ENCODE results near the gene TRIM47.

Gene TRIM47

DNA sequence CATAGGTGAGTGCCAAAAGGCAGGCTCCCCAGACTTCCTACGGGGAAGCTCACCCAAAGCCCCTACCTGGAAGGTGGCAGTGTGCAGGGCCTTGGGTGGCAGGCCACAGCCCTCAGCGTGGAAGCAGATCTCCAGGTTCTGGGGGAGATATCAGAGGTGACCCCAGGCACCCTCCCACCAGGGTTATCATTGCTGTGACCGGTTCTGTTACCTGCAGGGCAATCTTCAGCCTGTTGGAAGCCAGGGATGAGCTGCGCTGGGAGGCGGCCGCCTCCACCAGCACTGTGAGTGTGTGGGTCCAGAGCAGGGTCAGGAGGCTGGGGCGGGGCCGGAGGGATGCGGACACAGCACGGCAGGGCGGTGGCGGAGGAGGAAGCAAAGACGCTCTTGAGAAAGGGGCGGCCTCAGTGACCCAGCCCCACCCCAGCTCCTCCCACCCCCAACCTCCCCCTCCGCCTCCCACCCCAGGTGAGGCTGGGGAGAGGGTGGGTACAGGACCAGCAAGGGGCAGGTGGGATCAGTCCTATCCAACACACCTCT is 47.3 kb downstream of the TRIM47 start:
- Histone ChIP-seq H3K9ac (ENCODE audit: low read length) (no peak overlapping the region), H2AK5ac (ENCODE audit: low read length, severe bottlenecking) (no peak overlapping the region), H3K14ac (ENCODE audit: low read length in 2 of 2) (no peak overlapping the region), H2BK120ac (ENCODE audit: low read depth, low read length) (no peak overlapping the region), H4K8ac (ENCODE audit: low read length) (peak overlapping the region; percentile 27), H3K4ac (ENCODE audit: low read depth in 1 of 2, low read length in 2 of 2) (no peak overlapping the region), H3K4me3 (ENCODE audit: insufficient read depth in 1 of 2, low read depth in 1 of 2, low read length in 2 of 2) (no peak overlapping the region), H3K9me3 (ENCODE audit: control insufficient read depth, low read length) (no peaks in the 10 kb centered on the region), H3K36me3 (ENCODE audit: control insufficient read depth in 1 of 2, insufficient read depth in 2 of 2, low read depth in 1 of 2, low read length in 2 of 2) (peaks cover 0 to 30% of the 10 kb centered on the region in 2 experiments), H2BK12ac (ENCODE audit: low read length in 2 of 2) (no peak overlapping the region), H3K79me1 (replicated peaks; ENCODE audit: low read length, poor library complexity, severe bottlenecking) (no peaks in the 10 kb centered on the region), H3K4me1 (ENCODE audit: control insufficient read depth, insufficient read depth, low read depth, low read length) (peaks cover 29% of the 10 kb centered on the region), H3K18ac (ENCODE audit: low read depth in 1 of 2, low read length in 2 of 2) (no peak overlapping the region), H3K4me2 (ENCODE audit: low read length, poor library complexity, severe bottlenecking) (no peak overlapping the region), H3K27ac (ENCODE audit: low read length, poor library complexity, severe bottlenecking) (no peak overlapping the region), H3K23ac (ENCODE audit: low read length in 2 of 2) (no peak overlapping the region), H2BK15ac (ENCODE audit: low read depth, poor library complexity, severe bottlenecking) (no peak overlapping the region), H2BK5ac (ENCODE audit: low read depth, low read length, poor library complexity, severe bottlenecking) (no peak overlapping the region), H4K91ac (ENCODE audit: low read length) (no peak overlapping the region), H2AFZ (ENCODE audit: low read depth, low read length) (no peak overlapping the region), H3K27me3 (ENCODE audit: control insufficient read depth in 1 of 2, insufficient read depth in 1 of 2, low read length in 2 of 2) (no peaks in the 10 kb centered on the region)
- WGBS, result 93% methylated on average over 6 of the region's 15 CpGs
- DNase-seq, result no peak

DNA sequence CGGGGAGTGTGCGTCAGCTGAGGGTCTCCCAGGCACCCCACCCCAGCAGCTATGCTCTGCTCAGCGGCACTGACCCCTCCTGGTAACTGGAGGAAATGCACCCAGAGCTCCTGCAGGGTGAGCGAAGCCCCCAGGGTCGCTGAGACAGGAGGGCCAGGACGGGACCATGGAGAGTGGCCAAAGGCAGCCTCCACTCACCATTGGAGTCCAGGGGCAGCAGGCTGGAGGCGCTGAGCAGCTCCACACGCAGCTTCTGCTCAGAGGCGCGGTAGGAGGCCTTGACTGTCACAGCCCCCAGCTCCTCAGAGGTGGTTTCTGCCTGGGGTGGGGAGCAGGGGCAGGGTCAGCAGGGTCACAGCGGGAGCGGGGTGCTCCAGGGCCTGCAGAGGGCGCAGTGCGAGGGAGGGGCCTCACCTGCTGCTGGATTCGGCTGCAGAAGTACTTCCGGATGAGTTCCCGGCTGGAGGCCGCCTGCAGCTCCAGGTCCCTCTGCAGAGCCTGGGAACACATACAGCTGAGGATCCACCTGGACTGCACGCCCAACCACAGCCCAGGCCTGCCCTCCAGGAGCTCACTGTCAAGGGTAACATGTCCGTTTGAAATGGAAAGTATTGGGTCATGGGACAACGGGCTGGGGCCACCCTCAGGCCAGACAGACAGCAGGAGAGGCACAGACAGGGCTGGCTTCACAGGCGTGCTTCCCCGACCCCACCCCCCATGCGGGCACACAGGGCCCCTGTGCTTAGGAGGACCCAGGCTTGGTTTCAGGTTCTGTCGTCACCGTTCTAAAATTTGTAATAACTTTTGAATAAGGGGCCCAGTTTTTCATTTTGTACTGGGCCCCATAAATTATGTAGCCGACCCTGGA is 48.0 kb downstream of the TRIM47 start:
- no peak overlapping the region for H3K9ac ChIP-seq (ENCODE audit: low read length)
- no peaks in the 10 kb centered on the region for H3K9me3 ChIP-seq (ENCODE audit: control insufficient read depth, low read length)
- peaks cover 29% of the 10 kb centered on the region for H3K4me1 ChIP-seq (ENCODE audit: control insufficient read depth, insufficient read depth, low read depth, low read length)
- no peak overlapping the region for H3K27ac ChIP-seq (ENCODE audit: low read length, poor library complexity, severe bottlenecking)
- H3K23ac ChIP-seq (ENCODE audit: low read length in 2 of 2), result no peak overlapping the region
- peak overlapping the region; percentile 22 for H4K8ac ChIP-seq (ENCODE audit: low read length)
- no peak overlapping the region for H2AK5ac ChIP-seq (ENCODE audit: low read length, severe bottlenecking)
- H3K4me3 ChIP-seq (ENCODE audit: insufficient read depth in 1 of 2, low read depth in 1 of 2, low read length in 2 of 2), result no peak overlapping the region
- no peak overlapping the region for H2BK15ac ChIP-seq (ENCODE audit: low read depth, poor library complexity, severe bottlenecking)
- peaks cover 6 to 32% of the 10 kb centered on the region in 2 experiments for H3K36me3 ChIP-seq (ENCODE audit: control insufficient read depth in 1 of 2, insufficient read depth in 2 of 2, low read depth in 1 of 2, low read length in 2 of 2)
- WGBS, result 74% methylated on average over 27 of the region's 27 CpGs
- H4K91ac ChIP-seq (ENCODE audit: low read length), result peak overlapping the region; percentile 34
- no peak overlapping the region for H2BK5ac ChIP-seq (ENCODE audit: low read depth, low read length, poor library complexity, severe bottlenecking)
- H2AFZ ChIP-seq (ENCODE audit: low read depth, low read length), result no peak overlapping the region
- no peak overlapping the region for H2BK120ac ChIP-seq (ENCODE audit: low read depth, low read length)
- H3K79me1 ChIP-seq (replicated peaks; ENCODE audit: low read length, poor library complexity, severe bottlenecking), result no peaks in the 10 kb centered on the region
- H3K14ac ChIP-seq (ENCODE audit: low read length in 2 of 2), result peak overlapping the region in 1 of 2 experiments; percentile 18
- H3K18ac ChIP-seq (ENCODE audit: low read depth in 1 of 2, low read length in 2 of 2), result no peak overlapping the region
- no peak overlapping the region for H2BK12ac ChIP-seq (ENCODE audit: low read length in 2 of 2)
- no peak overlapping the region for H3K4ac ChIP-seq (ENCODE audit: low read depth in 1 of 2, low read length in 2 of 2)
- no peak overlapping the region for H3K4me2 ChIP-seq (ENCODE audit: low read length, poor library complexity, severe bottlenecking)
- H3K27me3 ChIP-seq (ENCODE audit: control insufficient read depth in 1 of 2, insufficient read depth in 1 of 2, low read length in 2 of 2), result no peaks in the 10 kb centered on the region
- no peak for DNase-seq

DNA sequence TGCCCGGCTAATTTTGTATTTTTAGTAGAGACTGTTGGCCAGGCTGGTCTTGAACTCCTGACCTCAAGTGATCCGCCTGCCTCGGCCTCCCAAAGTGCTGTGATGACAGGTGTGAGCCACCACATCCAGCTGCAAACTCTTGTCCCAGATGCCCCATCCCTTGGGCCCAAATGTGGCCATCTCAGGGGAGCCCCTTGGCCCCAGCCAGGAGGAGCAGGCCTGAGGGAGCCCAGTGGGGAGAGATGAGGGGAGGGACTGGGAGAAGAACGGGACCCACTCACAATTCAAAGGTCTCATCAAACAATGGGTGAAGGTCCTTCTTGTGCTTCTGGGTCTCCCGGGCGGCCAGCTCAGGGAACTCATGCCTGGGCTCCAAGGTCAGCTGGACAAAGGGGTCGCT is 48.6 kb downstream of the TRIM47 start:
- Histone ChIP-seq H3K4me3 (ENCODE audit: insufficient read depth in 1 of 2, low read depth in 1 of 2, low read length in 2 of 2) (no peak overlapping the region), H3K23ac (ENCODE audit: low read length in 2 of 2) (no peak overlapping the region), H3K18ac (ENCODE audit: low read depth in 1 of 2, low read length in 2 of 2) (no peak overlapping the region), H2BK120ac (ENCODE audit: low read depth, low read length) (no peak overlapping the region), H2BK5ac (ENCODE audit: low read depth, low read length, poor library complexity, severe bottlenecking) (no peak overlapping the region), H3K36me3 (ENCODE audit: control insufficient read depth in 1 of 2, insufficient read depth in 2 of 2, low read depth in 1 of 2, low read length in 2 of 2) (peaks cover 7 to 37% of the 10 kb centered on the region in 2 experiments), H2AFZ (ENCODE audit: low read depth, low read length) (no peak overlapping the region), H3K14ac (ENCODE audit: low read length in 2 of 2) (no peak overlapping the region), H3K79me1 (replicated peaks; ENCODE audit: low read length, poor library complexity, severe bottlenecking) (no peaks in the 10 kb centered on the region), H3K4me2 (ENCODE audit: low read length, poor library complexity, severe bottlenecking) (no peak overlapping the region), H3K27ac (ENCODE audit: low read length, poor library complexity, severe bottlenecking) (no peak overlapping the region), H4K91ac (ENCODE audit: low read length) (no peak overlapping the region), H4K8ac (ENCODE audit: low read length) (no peak overlapping the region), H3K27me3 (ENCODE audit: control insufficient read depth in 1 of 2, insufficient read depth in 1 of 2, low read length in 2 of 2) (no peaks in the 10 kb centered on the region), H3K9me3 (ENCODE audit: control insufficient read depth, low read length) (no peaks in the 10 kb centered on the region), H2BK12ac (ENCODE audit: low read length in 2 of 2) (no peak overlapping the region), H3K4ac (ENCODE audit: low read depth in 1 of 2, low read length in 2 of 2) (no peak overlapping the region), H2BK15ac (ENCODE audit: low read depth, poor library complexity, severe bottlenecking) (no peak overlapping the region), H3K9ac (ENCODE audit: low read length) (no peak overlapping the region), H3K4me1 (ENCODE audit: control insufficient read depth, insufficient read depth, low read depth, low read length) (peaks cover 29% of the 10 kb centered on the region), H2AK5ac (ENCODE audit: low read length, severe bottlenecking) (no peak overlapping the region)
- DNase-seq, result no peak
- 88% methylated on average over 6 of the region's 7 CpGs for WGBS

DNA sequence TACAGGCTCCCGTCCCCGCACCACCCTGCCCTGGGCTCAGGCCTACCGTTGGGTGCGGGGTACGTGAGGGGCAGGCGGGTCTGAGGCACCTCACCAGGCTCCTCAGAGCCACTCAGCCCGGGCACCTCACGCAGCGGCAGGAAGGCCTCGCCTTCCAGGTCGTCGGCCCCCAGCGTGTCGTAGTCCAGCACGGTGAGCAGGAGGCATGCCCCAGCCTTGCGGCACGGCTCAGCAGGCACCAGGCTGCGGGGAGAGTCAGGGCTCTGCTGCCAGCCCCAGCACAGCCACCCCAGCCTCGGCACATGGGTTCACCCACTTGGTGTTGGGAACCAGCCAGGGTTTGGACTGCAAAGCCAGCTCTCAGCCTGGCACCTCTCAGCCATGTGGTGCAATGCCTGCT is 49.6 kb downstream of the TRIM47 start:
- Histone ChIP-seq H4K91ac (ENCODE audit: low read length) (no peak overlapping the region), H2AFZ (ENCODE audit: low read depth, low read length) (no peak overlapping the region), H2BK120ac (ENCODE audit: low read depth, low read length) (no peak overlapping the region), H3K9me3 (ENCODE audit: control insufficient read depth, low read length) (no peaks in the 10 kb centered on the region), H4K8ac (ENCODE audit: low read length) (peak overlapping the region; percentile 21), H3K27ac (ENCODE audit: low read length, poor library complexity, severe bottlenecking) (no peak overlapping the region), H3K14ac (ENCODE audit: low read length in 2 of 2) (no peak overlapping the region), H3K4me2 (ENCODE audit: low read length, poor library complexity, severe bottlenecking) (no peak overlapping the region), H3K27me3 (ENCODE audit: control insufficient read depth in 1 of 2, insufficient read depth in 1 of 2, low read length in 2 of 2) (no peaks in the 10 kb centered on the region), H3K79me1 (replicated peaks; ENCODE audit: low read length, poor library complexity, severe bottlenecking) (peaks cover 2% of the 10 kb centered on the region), H2BK12ac (ENCODE audit: low read length in 2 of 2) (no peak overlapping the region), H3K4ac (ENCODE audit: low read depth in 1 of 2, low read length in 2 of 2) (no peak overlapping the region), H2AK5ac (ENCODE audit: low read length, severe bottlenecking) (no peak overlapping the region), H2BK5ac (ENCODE audit: low read depth, low read length, poor library complexity, severe bottlenecking) (no peak overlapping the region), H3K18ac (ENCODE audit: low read depth in 1 of 2, low read length in 2 of 2) (peak overlapping the region in 1 of 2 experiments; percentile 28), H3K36me3 (ENCODE audit: control insufficient read depth in 1 of 2, insufficient read depth in 2 of 2, low read depth in 1 of 2, low read length in 2 of 2) (peaks cover 16 to 37% of the 10 kb centered on the region in 2 experiments), H3K4me1 (ENCODE audit: control insufficient read depth, insufficient read depth, low read depth, low read length) (peaks cover 27% of the 10 kb centered on the region), H3K23ac (ENCODE audit: low read length in 2 of 2) (no peak overlapping the region), H2BK15ac (ENCODE audit: low read depth, poor library complexity, severe bottlenecking) (no peak overlapping the region), H3K9ac (ENCODE audit: low read length) (no peak overlapping the region), H3K4me3 (ENCODE audit: insufficient read depth in 1 of 2, low read depth in 1 of 2, low read length in 2 of 2) (no peak overlapping the region)
- DNase-seq, result no peak
- 95% methylated on average over 19 of the region's 19 CpGs for WGBS

Measured in mesenchymal stem cell (in vitro differentiated cells and primary cell).